Measurements from ENCODE around the gene LELP1. TPM values are rescaled to one million over a fixed set of nuclear protein-coding genes. Genes with fewer than 3 reads are reported as not detected.

LELP1 gene
- total RNA-seq, 1 donor from 2014 or later = not detected

DNA sequence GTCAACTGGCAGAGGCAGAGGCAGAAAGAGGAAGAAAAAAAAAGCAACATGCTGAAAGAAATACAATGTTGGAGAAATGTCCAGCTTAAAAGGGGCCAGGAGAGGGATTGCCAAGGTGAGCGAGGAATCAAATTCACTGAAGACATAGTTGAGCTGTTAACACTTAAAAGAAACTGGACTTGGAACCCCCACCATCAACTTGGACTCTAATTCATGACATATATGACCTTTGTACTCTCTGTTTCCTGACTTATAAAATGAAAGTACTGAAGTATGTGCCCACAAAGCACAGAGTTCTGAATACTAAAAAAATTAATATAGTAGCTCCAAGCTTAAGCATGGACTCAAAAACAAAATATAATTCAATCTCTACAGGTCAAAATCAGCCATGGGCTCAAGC, 30.2 kb downstream of the LELP1 start:
- no peaks in the 10 kb centered on the region for H3K4me1 Mint-ChIP-seq (ENCODE audit: low read depth)
- no peak overlapping the region for H3K4me3 Mint-ChIP-seq (ENCODE audit: unreplicated experiment)
- no peak for DNase-seq (ENCODE audit: low spot score)
- TF ChIP-seq, protein P1, sequence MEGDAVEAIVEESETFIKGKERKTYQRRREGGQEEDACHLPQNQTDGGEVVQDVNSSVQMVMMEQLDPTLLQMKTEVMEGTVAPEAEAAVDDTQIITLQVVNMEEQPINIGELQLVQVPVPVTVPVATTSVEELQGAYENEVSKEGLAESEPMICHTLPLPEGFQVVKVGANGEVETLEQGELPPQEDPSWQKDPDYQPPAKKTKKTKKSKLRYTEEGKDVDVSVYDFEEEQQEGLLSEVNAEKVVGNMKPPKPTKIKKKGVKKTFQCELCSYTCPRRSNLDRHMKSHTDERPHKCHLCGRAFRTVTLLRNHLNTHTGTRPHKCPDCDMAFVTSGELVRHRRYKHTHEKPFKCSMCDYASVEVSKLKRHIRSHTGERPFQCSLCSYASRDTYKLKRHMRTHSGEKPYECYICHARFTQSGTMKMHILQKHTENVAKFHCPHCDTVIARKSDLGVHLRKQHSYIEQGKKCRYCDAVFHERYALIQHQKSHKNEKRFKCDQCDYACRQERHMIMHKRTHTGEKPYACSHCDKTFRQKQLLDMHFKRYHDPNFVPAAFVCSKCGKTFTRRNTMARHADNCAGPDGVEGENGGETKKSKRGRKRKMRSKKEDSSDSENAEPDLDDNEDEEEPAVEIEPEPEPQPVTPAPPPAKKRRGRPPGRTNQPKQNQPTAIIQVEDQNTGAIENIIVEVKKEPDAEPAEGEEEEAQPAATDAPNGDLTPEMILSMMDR (IDR thresholded peaks at IDR 0.05) = no peak
- H3K27me3 Mint-ChIP-seq (ENCODE audit: low read depth) = peaks cover 17% of the 10 kb centered on the region
- no peaks in the 10 kb centered on the region for H3K9me3 Mint-ChIP-seq (ENCODE audit: low read depth)
- H3K27ac Mint-ChIP-seq (ENCODE audit: unreplicated experiment) = no peak overlapping the region
- H3K36me3 Mint-ChIP-seq (ENCODE audit: low read depth) = no peaks in the 10 kb centered on the region

DNA sequence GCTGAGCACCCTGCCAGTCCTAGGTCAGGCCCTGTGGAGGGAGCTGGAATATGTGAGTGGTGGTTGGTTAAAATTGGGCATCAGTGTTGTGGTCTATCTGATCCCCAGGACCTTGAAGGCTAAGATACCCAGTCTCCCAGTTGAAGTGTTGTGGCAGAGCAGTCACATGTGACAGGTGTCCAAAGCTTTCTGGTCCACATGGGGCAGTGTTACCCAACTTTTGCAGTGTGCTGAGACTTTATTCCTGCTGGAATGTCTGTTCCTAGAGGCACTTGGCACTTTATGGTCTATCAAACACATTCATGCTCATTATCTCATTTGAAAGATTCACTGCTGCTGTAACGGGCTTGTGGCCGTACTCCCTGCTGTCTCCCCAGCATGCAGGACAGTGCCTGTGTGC, 35.3 kb downstream of the LELP1 start:
- Mint-ChIP-seq H3K27me3 (ENCODE audit: low read depth) (peaks cover 8% of the 10 kb centered on the region), H3K27ac (ENCODE audit: unreplicated experiment) (no peak overlapping the region), H3K9me3 (ENCODE audit: low read depth) (no peaks in the 10 kb centered on the region), H3K4me1 (ENCODE audit: low read depth) (no peaks in the 10 kb centered on the region), H3K36me3 (ENCODE audit: low read depth) (no peaks in the 10 kb centered on the region), H3K4me3 (ENCODE audit: unreplicated experiment) (no peak overlapping the region)
- TF ChIP-seq, protein P1 (IDR thresholded peaks at IDR 0.05) = no peak
- no peak for DNase-seq (ENCODE audit: low spot score)

DNA sequence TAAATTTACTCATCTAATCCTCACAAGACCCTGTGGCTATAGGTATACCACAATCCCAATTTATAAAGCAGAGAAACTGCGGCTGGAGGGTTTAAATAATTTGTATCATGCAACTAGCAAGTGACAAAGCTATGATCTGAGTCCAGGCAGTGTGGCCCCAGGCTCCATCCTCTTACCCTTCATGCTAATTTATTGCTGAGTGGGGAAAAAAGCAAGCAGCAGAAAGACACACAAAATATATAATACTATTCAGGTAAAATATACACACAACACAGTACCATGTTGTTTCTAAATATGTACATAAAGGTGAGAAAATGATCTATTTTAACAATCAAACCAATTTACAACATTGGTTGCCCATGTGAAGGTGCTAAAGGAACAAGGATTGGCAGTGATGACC, 38.9 kb downstream of the LELP1 start:
- no peaks in the 10 kb centered on the region for H3K4me1 Mint-ChIP-seq (ENCODE audit: low read depth)
- peaks cover 5% of the 10 kb centered on the region for H3K9me3 Mint-ChIP-seq (ENCODE audit: low read depth)
- H3K27ac Mint-ChIP-seq (ENCODE audit: unreplicated experiment) = no peak overlapping the region
- no peaks in the 10 kb centered on the region for H3K36me3 Mint-ChIP-seq (ENCODE audit: low read depth)
- TF ChIP-seq, protein P1 (IDR thresholded peaks at IDR 0.05) = no peak
- H3K4me3 Mint-ChIP-seq (ENCODE audit: unreplicated experiment) = no peak overlapping the region
- peaks cover 2% of the 10 kb centered on the region for H3K27me3 Mint-ChIP-seq (ENCODE audit: low read depth)
- DNase-seq (ENCODE audit: low spot score) = no peak

DNA sequence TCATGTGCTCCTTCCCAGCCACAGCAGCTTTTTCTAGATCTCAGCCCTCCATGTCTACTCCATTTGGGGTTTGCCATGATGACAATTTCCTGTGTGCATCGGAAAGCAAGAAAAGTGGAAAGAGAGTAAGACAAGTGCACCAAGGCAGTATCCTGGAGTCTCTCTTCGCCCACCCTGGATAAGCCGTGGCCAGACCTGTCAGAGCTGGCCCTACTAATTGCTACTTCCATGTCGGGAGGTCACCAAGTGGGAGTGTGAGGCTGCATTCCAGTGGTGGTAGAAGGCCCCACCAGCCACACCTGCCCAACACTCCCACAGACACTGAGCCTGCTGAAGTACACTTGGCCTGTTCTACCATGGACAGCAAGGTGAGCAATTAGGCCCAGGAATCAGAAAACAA, 42.2 kb downstream of the LELP1 start:
- Mint-ChIP-seq H3K27me3 (ENCODE audit: low read depth) (peaks cover 16% of the 10 kb centered on the region), H3K4me3 (ENCODE audit: unreplicated experiment) (no peak overlapping the region), H3K27ac (ENCODE audit: unreplicated experiment) (no peak overlapping the region), H3K9me3 (ENCODE audit: low read depth) (peaks cover 5% of the 10 kb centered on the region), H3K36me3 (ENCODE audit: low read depth) (no peaks in the 10 kb centered on the region), H3K4me1 (ENCODE audit: low read depth) (no peaks in the 10 kb centered on the region)
- no peak for DNase-seq (ENCODE audit: low spot score)
- TF ChIP-seq, protein P1 (IDR thresholded peaks at IDR 0.05) = no peak

DNA sequence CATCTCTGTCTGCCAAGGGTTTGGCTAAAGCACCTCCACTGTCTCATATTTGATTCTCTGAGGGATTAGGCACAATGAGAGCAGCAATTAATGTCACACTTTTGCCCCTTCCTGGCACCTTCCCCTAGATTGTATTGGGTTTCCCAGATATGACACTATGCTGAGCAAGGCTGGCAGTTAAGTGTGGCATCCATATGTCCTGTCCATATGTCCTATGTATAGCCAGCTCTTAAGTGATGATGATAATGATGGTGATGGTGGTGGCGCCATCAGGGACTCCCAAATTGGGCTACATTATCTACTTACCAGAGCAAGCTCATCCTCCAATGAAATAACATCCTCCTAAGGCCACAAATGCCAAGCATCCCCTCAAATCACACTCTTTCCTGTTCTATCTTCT, 42.8 kb downstream of the LELP1 start:
- Mint-ChIP-seq H3K27ac (ENCODE audit: unreplicated experiment) (no peak overlapping the region), H3K4me3 (ENCODE audit: unreplicated experiment) (no peak overlapping the region), H3K27me3 (ENCODE audit: low read depth) (peaks cover 17% of the 10 kb centered on the region), H3K36me3 (ENCODE audit: low read depth) (no peaks in the 10 kb centered on the region), H3K9me3 (ENCODE audit: low read depth) (peaks cover 5% of the 10 kb centered on the region), H3K4me1 (ENCODE audit: low read depth) (no peaks in the 10 kb centered on the region)
- DNase-seq (ENCODE audit: low spot score) = no peak
- TF ChIP-seq, protein P1 (IDR thresholded peaks at IDR 0.05) = no peak
